ENCODE data around the gene RAMP1.

The RAMP1 gene

GRCh38 chr2:237886685-237887481 lies 27.5 kb downstream of the RAMP1 start:
- TF ChIP-seq, protein P1, sequence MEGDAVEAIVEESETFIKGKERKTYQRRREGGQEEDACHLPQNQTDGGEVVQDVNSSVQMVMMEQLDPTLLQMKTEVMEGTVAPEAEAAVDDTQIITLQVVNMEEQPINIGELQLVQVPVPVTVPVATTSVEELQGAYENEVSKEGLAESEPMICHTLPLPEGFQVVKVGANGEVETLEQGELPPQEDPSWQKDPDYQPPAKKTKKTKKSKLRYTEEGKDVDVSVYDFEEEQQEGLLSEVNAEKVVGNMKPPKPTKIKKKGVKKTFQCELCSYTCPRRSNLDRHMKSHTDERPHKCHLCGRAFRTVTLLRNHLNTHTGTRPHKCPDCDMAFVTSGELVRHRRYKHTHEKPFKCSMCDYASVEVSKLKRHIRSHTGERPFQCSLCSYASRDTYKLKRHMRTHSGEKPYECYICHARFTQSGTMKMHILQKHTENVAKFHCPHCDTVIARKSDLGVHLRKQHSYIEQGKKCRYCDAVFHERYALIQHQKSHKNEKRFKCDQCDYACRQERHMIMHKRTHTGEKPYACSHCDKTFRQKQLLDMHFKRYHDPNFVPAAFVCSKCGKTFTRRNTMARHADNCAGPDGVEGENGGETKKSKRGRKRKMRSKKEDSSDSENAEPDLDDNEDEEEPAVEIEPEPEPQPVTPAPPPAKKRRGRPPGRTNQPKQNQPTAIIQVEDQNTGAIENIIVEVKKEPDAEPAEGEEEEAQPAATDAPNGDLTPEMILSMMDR (IDR thresholded peaks at IDR 0.05; ENCODE audit: insufficient read depth, low read depth, low read length, missing control alignments) = no peak
- no peak for DNase-seq (ENCODE audit: low read depth)
- H3K4me3 ChIP-seq (ENCODE audit: low read depth, low read length) = no peak overlapping the region

GRCh38 chr2:237888389-237888788 lies 29.0 kb downstream of the RAMP1 start:
- DNase-seq (ENCODE audit: low read depth) = no peak
- TF ChIP-seq, protein P1 (IDR thresholded peaks at IDR 0.05; ENCODE audit: insufficient read depth, low read depth, low read length, missing control alignments) = no peak
- H3K4me3 ChIP-seq (ENCODE audit: low read depth, low read length) = no peak overlapping the region

GRCh38 chr2:237889016-237889415 lies 29.6 kb downstream of the RAMP1 start:
- DNase-seq (ENCODE audit: low read depth) = no peak
- TF ChIP-seq, protein P1 (IDR thresholded peaks at IDR 0.05; ENCODE audit: insufficient read depth, low read depth, low read length, missing control alignments) = no peak
- no peak overlapping the region for H3K4me3 ChIP-seq (ENCODE audit: low read depth, low read length)

GRCh38 chr2:237889811-237890210 lies 30.4 kb downstream of the RAMP1 start:
- TF ChIP-seq, protein P1 (IDR thresholded peaks at IDR 0.05; ENCODE audit: insufficient read depth, low read depth, low read length, missing control alignments) = no peak
- no peak overlapping the region for H3K4me3 ChIP-seq (ENCODE audit: low read depth, low read length)
- DNase-seq (ENCODE audit: low read depth) = no peak

DNA sequence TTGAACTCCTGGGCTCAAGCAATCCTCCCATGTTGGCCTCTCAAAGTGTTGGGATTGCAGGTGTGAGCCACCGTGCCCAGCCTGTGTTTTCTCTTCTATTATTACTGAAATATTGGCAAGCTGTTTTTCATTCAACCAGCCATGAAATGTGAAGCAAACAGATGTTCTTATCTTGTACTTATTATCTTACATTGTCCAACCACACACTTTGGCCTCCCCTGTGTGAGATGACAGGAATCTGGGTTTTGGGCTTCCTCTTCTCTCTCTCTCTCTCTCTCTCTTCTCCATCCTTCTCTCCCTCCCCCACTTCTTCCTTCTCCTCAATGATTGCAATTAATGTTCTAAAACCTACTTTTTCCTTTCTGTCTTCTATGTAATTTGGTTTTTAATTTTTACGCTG lies 33.1 kb downstream of the RAMP1 start:
- TF ChIP-seq, protein P1 (IDR thresholded peaks at IDR 0.05; ENCODE audit: insufficient read depth, low read depth, low read length, missing control alignments) = no peak
- H3K4me3 ChIP-seq (ENCODE audit: low read depth, low read length) = no peak overlapping the region
- no peak for DNase-seq (ENCODE audit: low read depth)

DNA sequence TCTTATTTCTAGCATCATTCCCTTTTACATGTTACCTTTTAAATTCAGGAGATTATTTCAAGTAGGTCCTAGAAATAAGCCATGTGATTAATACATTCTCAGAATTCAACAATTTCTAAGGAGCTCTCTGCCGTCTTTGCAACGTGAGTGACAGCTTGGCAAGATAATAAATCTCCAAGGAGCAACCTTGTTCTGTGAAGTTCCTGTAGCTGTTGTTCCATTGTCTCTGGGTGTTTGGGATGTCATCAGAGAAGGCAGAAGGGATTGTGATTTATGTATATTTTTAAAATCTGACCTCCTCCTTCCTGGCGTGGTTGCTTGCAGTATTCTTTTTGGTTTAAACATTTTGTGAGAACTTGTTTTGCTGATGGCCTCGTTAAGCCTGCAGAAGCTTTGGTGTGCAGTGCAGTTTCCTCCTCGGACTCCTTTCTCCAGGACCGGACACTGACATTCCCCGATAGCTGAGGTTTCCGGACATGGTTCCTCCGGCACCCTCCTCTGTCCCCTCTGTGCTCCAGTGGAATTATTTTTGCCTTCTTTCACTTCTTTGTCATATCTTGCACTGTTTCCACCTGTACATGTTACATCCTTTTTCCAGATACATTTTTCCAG lies 33.7 kb downstream of the RAMP1 start:
- TF ChIP-seq, protein P1 (IDR thresholded peaks at IDR 0.05; ENCODE audit: insufficient read depth, low read depth, low read length, missing control alignments) = no peak
- no peak overlapping the region for H3K4me3 ChIP-seq (ENCODE audit: low read depth, low read length)
- no peak for DNase-seq (ENCODE audit: low read depth)

Measured in GM12865 (cell line).